HL-60 (cell line): ENCODE results near the gene TAF3.

ENCODE experiments used
- CTCF ChIP-seq: IDR thresholded peaks from one replicate; pipeline ENCODE4 v1.5.1; 2011; ENCODE audit warnings: low read length, control low read depth, inconsistent platforms; ENCODE audit not compliant: insufficient read depth
- POLR2AphosphoS5 ChIP-seq: IDR thresholded peaks from 2 replicates; pipeline ENCODE4 v1.6.1; 2012; ENCODE audit warnings: low read depth
- REST ChIP-seq: IDR thresholded peaks from 2 replicates; pipeline ENCODE4 v1.6.1; 2012; ENCODE audit warnings: low read depth; ENCODE audit not compliant: insufficient replicate concordance
- SPI1 ChIP-seq: IDR thresholded peaks from 2 replicates; pipeline ENCODE4 v1.6.1; 2012; ENCODE audit warnings: low read depth, mild to moderate bottlenecking, borderline replicate concordance

GRCh38 chr10:7937315-7937945 is 119.1 kb downstream of the TAF3 start:
- TF ChIP-seq SPI1 (no peak), CTCF (no peak), POLR2AphosphoS5 (no peak), REST (no peak)
